HL-60/S4 (cell line): Measurements from ENCODE around the gene MLANA.

ENCODE experiments used
- in situ Hi-C: fragments of 300-500 bp; cut with MboI; formaldehyde crosslinking; loops from 2 replicates; pipeline ENCODE4 v1.14.3; 2022; ENCODE audit warnings: low sequenced_read_pairs

MLANA gene

GRCh38 chr9:5953743-5954707 is 63.3 kb downstream of the MLANA start:
- in situ Hi-C loops: no loop called here

DNA sequence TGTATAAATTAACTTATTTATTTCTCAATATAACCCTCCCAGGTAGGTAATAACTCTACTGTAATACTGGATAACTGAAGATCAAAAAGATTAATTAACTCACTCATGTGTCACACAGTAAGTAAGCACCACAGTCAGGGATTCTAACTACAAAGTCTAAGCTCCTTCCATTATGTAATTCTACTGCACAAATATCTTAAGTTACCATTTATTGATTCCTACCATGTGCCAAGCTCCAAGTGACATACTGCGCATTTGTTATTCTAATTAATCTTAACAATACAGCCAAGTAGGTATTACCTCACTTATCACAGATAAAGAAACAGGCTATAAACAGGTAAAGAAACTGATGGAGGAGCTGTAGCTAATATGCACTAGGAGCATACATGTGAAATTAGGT is 66.5 kb downstream of the MLANA start:
- in situ Hi-C loops: no loop called here

GRCh38 chr9:5958273-5958672 is 67.6 kb downstream of the MLANA start:
- in situ Hi-C loops: no loop called here
